GM12878 (cell line): ENCODE data around the gene FGF19. TPM values are rescaled to one million over a fixed set of nuclear protein-coding genes. Genes with fewer than 3 reads are reported as not detected.

Source experiments
- MTA2 ChIP-seq: fragments of 450-650 bp; IDR thresholded peaks from 2 replicates; pipeline ENCODE4 v1.6.1; 2016; ENCODE audit warnings: low read depth, mild to moderate bottlenecking, moderate library complexity
- NR2F1 ChIP-seq: fragments of 450-650 bp; conservative IDR thresholded peaks from 2 replicates; pipeline ENCODE4 v1.6.1; 2017; ENCODE audit warnings: mild to moderate bottlenecking
- PKNOX1 ChIP-seq: fragments of 450-650 bp; IDR thresholded peaks from 2 replicates; pipeline ENCODE4 v1.6.1; 2016; ENCODE audit warnings: mild to moderate bottlenecking
- RCOR1 ChIP-seq: conservative IDR thresholded peaks from 2 replicates; pipeline ENCODE4 v1.6.1; 2012; ENCODE audit warnings: low read depth, low read length, improper control_type of control experiment
- REST ChIP-seq: IDR thresholded peaks from 2 replicates; pipeline ENCODE4 v1.6.1; 2012; ENCODE audit warnings: mild to moderate bottlenecking, low read depth, low read length
- ZNF217 ChIP-seq: fragments of 450-650 bp; IDR thresholded peaks from 2 replicates; pipeline ENCODE4 v1.6.1; 2017; ENCODE audit warnings: antibody characterized with exemption, mild to moderate bottlenecking
- ZNF592 ChIP-seq: fragments of 450-650 bp; IDR thresholded peaks from 2 replicates; pipeline ENCODE4 v1.6.1; 2017; ENCODE audit warnings: mild to moderate bottlenecking, moderate library complexity
- polyA plus RNA-seq, 11 experiments: library from polyadenylated mRNA; depleted of rRNA in 4 of 11; unstranded in 6 of 11; stranded (reverse) in 5 of 11; fragments of >200 nt; fragmentation: Nextera tagmentation in 4 of 11; fragmentation: Illumina TruSeq in 1 of 11; extraction: Ambion mirVana in 4 of 11; extraction: Trizol in 1 of 11; gene quantifications; 1 replicate in 1 of 11; 2 replicates in 10 of 11; pipeline versions ENCODE4 v1.2.1 to v1.2.3, GENCODE V29; 2011 to 2016; ENCODE audit warnings: inconsistent platforms in 2 of 11, missing spikeins in 2 of 11, low read depth in 1 of 11
- total RNA-seq, 4 experiments: library from RNA; depleted of rRNA in 3 of 4; stranded (reverse); fragments of >200 nt in 3 of 4; fragmentation: Illumina TruSeq in 1 of 4; extraction: Trizol in 1 of 4; gene quantifications; 2 replicates each; pipeline versions ENCODE4 v1.2.1 to v1.2.3, GENCODE V29; 2013 to 2021

Gene FGF19
- total and polyA plus RNA-seq, 10 of the 15 experiments (the other 5 are each of a cell fraction or from before 2014, with no cell fraction given) = 0.08 TPM; not detected in 9

- TF ChIP-seq REST (no peak), PKNOX1 (no peak), ZNF217 (no peak), NR2F1 (no peak), MTA2 (no peak), ZNF592 (no peak), RCOR1 (no peak)
Observed at GRCh38 chr11:69650832-69651344, 52.9 kb downstream of the FGF19 start (continued).
